Mesenchymal stem cell (in vitro differentiated cells and primary cell): ENCODE data around the gene ADGRG1.
A peak's percentile ranks its signal among the peaks of the same experiment; 100 is the strongest.
"Not testable (repeated sequence)": the region's sequence is repeated elsewhere in the genome, so short reads cannot be mapped to it uniquely, and the experiment has no call there.

Experiments
- DNase-seq: peaks from one replicate; pipeline ENCODE4 v3.0.0-alpha.2; 2013
- H2AFZ ChIP-seq: one replicate; pipeline ENCODE4 v1.6.1; 2013; ENCODE audit warnings: low read depth, mild to moderate bottlenecking, control low read depth, inconsistent platforms, low read length, moderate library complexity
- H2AK5ac ChIP-seq: 2 replicates; pipeline ENCODE4 v1.6.1; 2013; ENCODE audit warnings: low read length, moderate library complexity, mild to moderate bottlenecking, inconsistent platforms; ENCODE audit not compliant: severe bottlenecking
- H2BK120ac ChIP-seq: one replicate; pipeline ENCODE4 v1.6.1; 2013; ENCODE audit warnings: low read depth, mild to moderate bottlenecking, inconsistent platforms, low read length, moderate library complexity
- H2BK12ac ChIP-seq, 2 experiments: one replicate each; pipeline ENCODE4 v1.6.1; 2013; ENCODE audit warnings: inconsistent platforms in 2 of 2, low read length in 2 of 2, mild to moderate bottlenecking in 2 of 2, moderate library complexity in 2 of 2, control low read depth in 1 of 2
- H2BK15ac ChIP-seq: one replicate; pipeline ENCODE4 v1.6.1; 2013; ENCODE audit warnings: mild to moderate bottlenecking, low read depth, inconsistent platforms; ENCODE audit not compliant: poor library complexity, severe bottlenecking
- H2BK5ac ChIP-seq: 2 replicates; pipeline ENCODE4 v1.6.1; 2013; ENCODE audit warnings: low read depth, mild to moderate bottlenecking, low read length, control low read depth, inconsistent platforms; ENCODE audit not compliant: poor library complexity, severe bottlenecking
- H3K14ac ChIP-seq, 2 experiments: one replicate each; pipeline ENCODE4 v1.6.1; 2013; ENCODE audit warnings: inconsistent platforms in 2 of 2, low read length in 2 of 2, control low read depth in 1 of 2, mild to moderate bottlenecking in 1 of 2, moderate library complexity in 1 of 2
- H3K18ac ChIP-seq, 2 experiments: one replicate each; pipeline ENCODE4 v1.6.1; 2013; ENCODE audit warnings: inconsistent platforms in 2 of 2, low read length in 2 of 2, control low read depth in 1 of 2, low read depth in 1 of 2, mild to moderate bottlenecking in 1 of 2
- H3K23ac ChIP-seq, 2 experiments: one replicate each; pipeline ENCODE4 v1.6.1; 2013; ENCODE audit warnings: inconsistent platforms in 2 of 2, low read length in 2 of 2, mild to moderate bottlenecking in 2 of 2, moderate library complexity in 2 of 2, control low read depth in 1 of 2
- H3K27ac ChIP-seq: 2 replicates; pipeline ENCODE4 v1.5.1; 2013; ENCODE audit warnings: mild to moderate bottlenecking, moderate library complexity, low read length, control low read depth, inconsistent platforms; ENCODE audit not compliant: poor library complexity, severe bottlenecking
- H3K27me3 ChIP-seq, 2 experiments: 2 replicates each; pipeline versions ENCODE4 v1.6.1 to v1.7.0; 2013; ENCODE audit warnings: low read length in 2 of 2, mild to moderate bottlenecking in 2 of 2, moderate library complexity in 2 of 2, control low read depth in 1 of 2, inconsistent platforms in 1 of 2; ENCODE audit not compliant: control insufficient read depth in 1 of 2, insufficient read depth in 1 of 2
- H3K36me3 ChIP-seq, 2 experiments: 2 replicates each; pipeline versions ENCODE4 v1.6.1 to v1.7.0; 2013; ENCODE audit warnings: low read length in 2 of 2, control low read depth in 1 of 2, inconsistent platforms in 1 of 2, low read depth in 1 of 2, mild to moderate bottlenecking in 1 of 2; ENCODE audit not compliant: insufficient read depth in 2 of 2, control insufficient read depth in 1 of 2
- H3K4ac ChIP-seq, 2 experiments: one replicate each; pipeline ENCODE4 v1.6.1; 2013; ENCODE audit warnings: inconsistent platforms in 2 of 2, low read length in 2 of 2, mild to moderate bottlenecking in 2 of 2, moderate library complexity in 2 of 2, control low read depth in 1 of 2, low read depth in 1 of 2
- H3K4me1 ChIP-seq: 2 replicates; pipeline ENCODE4 v1.6.1; 2013; ENCODE audit warnings: low read depth, low read length, control low read depth; ENCODE audit not compliant: control insufficient read depth, insufficient read depth
- H3K4me2 ChIP-seq: 2 replicates; pipeline ENCODE4 v1.6.1; 2013; ENCODE audit warnings: low read length, mild to moderate bottlenecking, inconsistent platforms; ENCODE audit not compliant: poor library complexity, severe bottlenecking
- H3K4me3 ChIP-seq, 2 experiments: 2 replicates each; pipeline versions ENCODE4 v1.5.1 to v1.7.0; 2013; ENCODE audit warnings: low read length in 2 of 2, mild to moderate bottlenecking in 2 of 2, control low read depth in 1 of 2, low read depth in 1 of 2; ENCODE audit not compliant: insufficient read depth in 1 of 2
- H3K79me1 ChIP-seq: replicated peaks from 2 replicates; pipeline ENCODE4 v1.6.1; 2013; ENCODE audit warnings: mild to moderate bottlenecking, control low read depth, low read length, inconsistent platforms; ENCODE audit not compliant: poor library complexity, severe bottlenecking
- H3K9ac ChIP-seq: 2 replicates; pipeline ENCODE4 v1.7.0; 2013; ENCODE audit warnings: mild to moderate bottlenecking, low read length, moderate library complexity
- H3K9me3 ChIP-seq: 2 replicates; pipeline ENCODE4 v1.7.0; 2013; ENCODE audit warnings: mild to moderate bottlenecking, low read length; ENCODE audit not compliant: control insufficient read depth
- H4K8ac ChIP-seq: one replicate; pipeline ENCODE4 v1.6.1; 2013; ENCODE audit warnings: inconsistent platforms, mild to moderate bottlenecking, low read length, moderate library complexity
- H4K91ac ChIP-seq: one replicate; pipeline ENCODE4 v1.6.1; 2013; ENCODE audit warnings: mild to moderate bottlenecking, low read length, inconsistent platforms
- WGBS: methylation state at CpG from one replicate; pipeline ENCODE4 v1.1.7; 2013; ENCODE audit warnings: mixed read lengths; 5-methylcytosine and 5-hydroxymethylcytosine counted together

The ADGRG1 gene

GRCh38 chr16:57596234-57596633 lies 32.2 kb upstream of the ADGRG1 start:
- H3K27ac ChIP-seq, H3K14ac ChIP-seq, DNase-seq, H3K23ac ChIP-seq, H2BK5ac ChIP-seq, H3K79me1 ChIP-seq, H3K36me3 ChIP-seq, H3K9ac ChIP-seq, H4K8ac ChIP-seq, H2BK120ac ChIP-seq, H2AK5ac ChIP-seq, H3K4me3 ChIP-seq, H3K4ac ChIP-seq, H3K18ac ChIP-seq, H2AFZ ChIP-seq, H4K91ac ChIP-seq, H2BK12ac ChIP-seq, H3K4me2 ChIP-seq, H3K9me3 ChIP-seq, H2BK15ac ChIP-seq, H3K4me1 ChIP-seq: not testable (repeated sequence)
- no CpG with 5 or more reads among the region's 4 CpGs for WGBS
- peaks cover 0 to 11% of the 10 kb centered on the region in 2 experiments for H3K27me3 ChIP-seq

- DNase-seq = no peak
- no peak overlapping the region for H3K9ac ChIP-seq
- no peak overlapping the region for H2AFZ ChIP-seq
- H3K18ac ChIP-seq = no peak overlapping the region
- no peak overlapping the region for H2BK12ac ChIP-seq
- no peak overlapping the region for H2BK15ac ChIP-seq
- H2BK120ac ChIP-seq = no peak overlapping the region
- H3K4ac ChIP-seq = no peak overlapping the region
- no peak overlapping the region for H3K4me3 ChIP-seq
- H4K91ac ChIP-seq = no peak overlapping the region
- no peaks in the 10 kb centered on the region for H3K79me1 ChIP-seq
- H3K23ac ChIP-seq = no peak overlapping the region
- H3K4me1 ChIP-seq = peaks cover 7% of the 10 kb centered on the region
- H3K27ac ChIP-seq = no peak overlapping the region
- peaks cover 4% of the 10 kb centered on the region for H3K9me3 ChIP-seq
- no peaks in the 10 kb centered on the region for H3K36me3 ChIP-seq
- no peak overlapping the region for H2BK5ac ChIP-seq
- no peak overlapping the region for H4K8ac ChIP-seq
- no peak overlapping the region for H3K14ac ChIP-seq
- no peak overlapping the region for H2AK5ac ChIP-seq
- H3K4me2 ChIP-seq = no peak overlapping the region
- H3K27me3 ChIP-seq = peaks cover 0 to 28% of the 10 kb centered on the region in 2 experiments
Measured at GRCh38 chr16:57598437-57598836, 30.0 kb upstream of the ADGRG1 start.

- Histone ChIP-seq H3K9me3 (peaks cover 4% of the 10 kb centered on the region), H3K4me3 (no peak overlapping the region), H2BK15ac (no peak overlapping the region), H2BK5ac (no peak overlapping the region), H4K91ac (no peak overlapping the region), H3K27ac (no peak overlapping the region), H2AFZ (no peak overlapping the region), H3K79me1 (no peaks in the 10 kb centered on the region), H3K18ac (peak overlapping the region in 1 of 2 experiments; percentile 11), H4K8ac (no peak overlapping the region), H3K4me2 (no peak overlapping the region), H3K14ac (no peak overlapping the region), H2AK5ac (peak overlapping the region; percentile 3), H3K4me1 (peaks cover 7% of the 10 kb centered on the region), H3K27me3 (peaks cover 0 to 31% of the 10 kb centered on the region in 2 experiments), H3K9ac (no peak overlapping the region), H3K23ac (no peak overlapping the region), H3K36me3 (no peaks in the 10 kb centered on the region), H2BK120ac (no peak overlapping the region), H2BK12ac (no peak overlapping the region), H3K4ac (no peak overlapping the region)
- DNase-seq = peak; percentile 23
- 15% methylated on average over 12 of the region's 12 CpGs for WGBS
Measured at GRCh38 chr16:57600048-57600835, 28.2 kb upstream of the ADGRG1 start.

GRCh38 chr16:57600952-57601580 lies 27.4 kb upstream of the ADGRG1 start:
- H3K79me1 ChIP-seq = no peaks in the 10 kb centered on the region

More at GRCh38 chr16:57600952-57601580, 27.4 kb upstream of the ADGRG1 start:
- Histone ChIP-seq H3K27ac (no peak overlapping the region), H3K4me2 (no peak overlapping the region), H3K9me3 (no peaks in the 10 kb centered on the region), H2AFZ (no peak overlapping the region), H3K9ac (no peak overlapping the region), H3K18ac (no peak overlapping the region), H2BK12ac (no peak overlapping the region), H3K4ac (no peak overlapping the region), H3K27me3 (peaks cover 0 to 31% of the 10 kb centered on the region in 2 experiments), H2BK5ac (no peak overlapping the region), H3K23ac (no peak overlapping the region), H2BK120ac (no peak overlapping the region), H3K4me3 (no peak overlapping the region), H3K36me3 (no peaks in the 10 kb centered on the region), H2BK15ac (no peak overlapping the region), H4K91ac (no peak overlapping the region), H3K14ac (no peak overlapping the region), H3K4me1 (peaks cover 7% of the 10 kb centered on the region), H2AK5ac (peak overlapping the region; percentile 31), H4K8ac (no peak overlapping the region)
- WGBS = 84% methylated on average over 2 of the region's 2 CpGs
- DNase-seq = no peak
